Sigmoid colon (tissue), 7 donors: Measurements from ENCODE around the gene GOPC. TPM values are rescaled to one million over a fixed set of nuclear protein-coding genes. Genes with fewer than 3 reads are reported as not detected.

Experiments used
- DNase-seq: peaks from one replicate; pipeline ENCODE4 v3.0.0-alpha.2; 2019
- H3K27ac ChIP-seq, 4 donors: fragments of 200-600 bp; sonication (generic); one replicate each; pipeline ENCODE4 v1.5.1; 2016 to 2019; ENCODE audit warnings: mild to moderate bottlenecking in 1 of 4
- H3K27me3 ChIP-seq, 3 donors: fragments of 200-600 bp; sonication (generic); one replicate each; pipeline ENCODE4 v1.5.1; 2019; ENCODE audit warnings: mild to moderate bottlenecking in 1 of 3
- H3K36me3 ChIP-seq, 4 donors: fragments of 200-600 bp; sonication (generic); one replicate each; pipeline ENCODE4 v1.5.1; 2016 to 2019
- H3K4me1 ChIP-seq, 4 donors: fragments of 200-600 bp; sonication (generic); one replicate each; pipeline ENCODE4 v1.5.1; 2017 to 2019
- H3K4me3 ChIP-seq, 4 donors: fragments of 200-600 bp; sonication (generic); one replicate each; pipeline ENCODE4 v1.5.1; 2017 to 2019; ENCODE audit warnings: mild to moderate bottlenecking in 2 of 4, moderate library complexity in 1 of 4
- H3K9me3 ChIP-seq, 4 donors: fragments of 200-600 bp in 3 of 4; sonication (generic) in 3 of 4; one replicate each; pipeline versions ENCODE4 v1.5.1 to v1.6.1; 2013 to 2019
- EP300 ChIP-seq, 4 donors: sonication (generic); formaldehyde crosslinking; IDR thresholded peaks; one replicate each; pipeline ENCODE4 v1.6.1; 2017; ENCODE audit warnings: antibody characterized with exemption in 4 of 4
- POLR2A ChIP-seq, 2 donors: fragments of 450-650 bp; IDR thresholded peaks; one replicate each; pipeline ENCODE4 v1.6.1; 2016; ENCODE audit warnings: antibody characterized with exemption in 2 of 2, mild to moderate bottlenecking in 2 of 2, moderate library complexity in 2 of 2
- POLR2AphosphoS5 ChIP-seq, 4 donors: sonication (generic); formaldehyde crosslinking; IDR thresholded peaks; one replicate each; pipeline ENCODE4 v1.6.1; 2017; ENCODE audit warnings: antibody characterized with exemption in 4 of 4
- WGBS, 2 donors: extraction: QIAGEN DNeasy Blood & Tissue Kit; methylation state at CpG; one replicate each; pipeline ENCODE4 v1.1.7; 2013; 5-methylcytosine and 5-hydroxymethylcytosine counted together
- intact Hi-C: fragments of 100-400 bp; cut with DNase I; formaldehyde crosslinking; loops from one replicate; pipeline ENCODE4 v1.15.1; 2023
- polyA plus RNA-seq, 3 donors: library from polyadenylated mRNA; stranded (reverse); fragments of 200-250 nt; gene quantifications; one replicate each; pipeline ENCODE4 v1.2.3, GENCODE V29; 2013
- total RNA-seq, 4 donors: library from RNA; depleted of rRNA; stranded (reverse); fragments of >200 nt; gene quantifications; one replicate each; pipeline ENCODE4 v1.1.0, GENCODE V29; 2016
- TF ChIP-seq, protein P1 (sequence below), 4 experiments: fragments of 450-650 bp in 3 of 4; fragments of 200-600 bp in 1 of 4; IDR thresholded peaks; one replicate each; pipeline ENCODE4 v1.5.1; 2016 to 2019; ENCODE audit warnings: antibody characterized with exemption in 4 of 4, mild to moderate bottlenecking in 3 of 4, moderate library complexity in 2 of 4
- donor health status: healthy with polysubstance abuse.
- donor health status: Bipolar disorder and iron deficiency.
- donor health status: healthy.

GOPC gene
- total and polyA plus RNA-seq, 7 donors = 14.8 to 28.1 (median 26.0) TPM

DNA sequence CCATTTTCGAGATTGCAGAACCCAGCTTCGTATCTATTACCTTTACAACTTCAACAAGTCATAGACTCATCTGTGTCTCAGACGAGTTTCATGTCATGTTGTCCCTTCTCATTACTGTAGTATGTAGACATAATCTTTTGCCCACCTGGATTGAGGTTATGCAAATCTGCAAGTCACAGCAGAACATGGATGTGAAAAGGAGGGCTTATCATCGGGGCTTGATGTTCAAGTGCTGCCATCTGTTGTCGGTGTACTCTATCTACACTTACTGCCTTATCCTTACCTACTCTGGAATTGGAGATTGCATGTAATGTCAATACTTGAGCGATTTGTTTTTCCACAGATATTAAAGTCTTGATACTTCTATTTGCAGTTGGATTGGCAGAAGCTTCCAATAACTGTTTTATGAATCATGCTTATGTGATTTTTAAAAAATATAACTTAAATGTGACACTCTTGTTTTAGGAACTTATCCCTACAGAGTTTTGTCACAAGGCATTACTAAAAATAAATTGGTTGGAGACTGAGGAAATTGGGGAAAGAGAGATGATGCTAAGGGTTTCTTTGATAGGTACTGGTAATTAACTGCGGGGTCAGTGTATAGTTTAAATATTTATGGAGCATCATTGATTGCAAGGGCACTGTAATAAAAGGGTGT is 3.0 kb upstream of the GOPC start:
- no peaks in the 10 kb centered on the region for H3K36me3 ChIP-seq
- DNase-seq = no peak
- no peaks in the 10 kb centered on the region for H3K9me3 ChIP-seq
- TF ChIP-seq, protein P1, sequence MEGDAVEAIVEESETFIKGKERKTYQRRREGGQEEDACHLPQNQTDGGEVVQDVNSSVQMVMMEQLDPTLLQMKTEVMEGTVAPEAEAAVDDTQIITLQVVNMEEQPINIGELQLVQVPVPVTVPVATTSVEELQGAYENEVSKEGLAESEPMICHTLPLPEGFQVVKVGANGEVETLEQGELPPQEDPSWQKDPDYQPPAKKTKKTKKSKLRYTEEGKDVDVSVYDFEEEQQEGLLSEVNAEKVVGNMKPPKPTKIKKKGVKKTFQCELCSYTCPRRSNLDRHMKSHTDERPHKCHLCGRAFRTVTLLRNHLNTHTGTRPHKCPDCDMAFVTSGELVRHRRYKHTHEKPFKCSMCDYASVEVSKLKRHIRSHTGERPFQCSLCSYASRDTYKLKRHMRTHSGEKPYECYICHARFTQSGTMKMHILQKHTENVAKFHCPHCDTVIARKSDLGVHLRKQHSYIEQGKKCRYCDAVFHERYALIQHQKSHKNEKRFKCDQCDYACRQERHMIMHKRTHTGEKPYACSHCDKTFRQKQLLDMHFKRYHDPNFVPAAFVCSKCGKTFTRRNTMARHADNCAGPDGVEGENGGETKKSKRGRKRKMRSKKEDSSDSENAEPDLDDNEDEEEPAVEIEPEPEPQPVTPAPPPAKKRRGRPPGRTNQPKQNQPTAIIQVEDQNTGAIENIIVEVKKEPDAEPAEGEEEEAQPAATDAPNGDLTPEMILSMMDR (IDR thresholded peaks at IDR 0.05) = peak; percentile 31 to 55 (median 42)
- no peak for TF ChIP-seq POLR2A (IDR thresholded peaks at IDR 0.05)
- no peak overlapping the region for H3K4me3 ChIP-seq
- H3K27me3 ChIP-seq = no peaks in the 10 kb centered on the region
- WGBS, 2 donors = 27 to 30% methylated on average over 7 of the region's 7 CpGs
- intact Hi-C loops = loop anchor here (5.0 to 10.0 kb wide), 2 partner anchors 120 to 258 kb away; partner anchors contain the start of gene DCBLD1
- H3K4me1 ChIP-seq = peaks cover 0 to 19% (median 13%) of the 10 kb centered on the region in 4 donors
- H3K27ac ChIP-seq = no peak overlapping the region

DNA sequence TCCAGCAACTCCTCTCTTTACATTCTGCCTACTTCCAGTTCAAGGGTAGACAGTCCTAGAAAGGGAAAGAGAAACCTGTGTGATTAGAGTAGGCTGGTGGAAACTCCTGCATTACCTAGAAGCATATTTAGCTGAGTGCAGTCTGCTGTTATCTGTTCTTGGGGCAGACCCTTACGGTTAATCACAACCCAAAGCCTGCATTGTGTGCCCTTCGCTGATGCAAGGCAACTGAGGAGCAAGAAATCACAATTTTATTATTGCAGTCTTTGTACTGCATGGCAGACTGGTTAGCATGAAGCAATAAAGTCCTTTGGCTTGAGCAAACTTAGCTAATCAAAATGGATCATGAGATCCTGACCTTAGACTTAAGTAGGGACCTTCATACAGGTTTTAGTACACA is 1.5 kb upstream of the GOPC start:
- no peak overlapping the region for H3K27ac ChIP-seq
- no peak for DNase-seq
- WGBS, 2 donors = 79 to 87% methylated on average over 2 of the region's 2 CpGs
- H3K36me3 ChIP-seq = no peaks in the 10 kb centered on the region
- intact Hi-C loops = loop anchor here (2.0 to 10.0 kb wide), 3 partner anchors 42 to 119 kb away; partner anchors contain the start of genes DCBLD1 and NUS1
- H3K4me3 ChIP-seq = no peak overlapping the region
- no peaks in the 10 kb centered on the region for H3K27me3 ChIP-seq
- H3K9me3 ChIP-seq = no peaks in the 10 kb centered on the region
- peaks cover 0 to 34% (median 25%) of the 10 kb centered on the region in 4 donors for H3K4me1 ChIP-seq
- no peak for TF ChIP-seq POLR2A (IDR thresholded peaks at IDR 0.05)
- TF ChIP-seq, protein P1 (IDR thresholded peaks at IDR 0.05) = no peak

DNA sequence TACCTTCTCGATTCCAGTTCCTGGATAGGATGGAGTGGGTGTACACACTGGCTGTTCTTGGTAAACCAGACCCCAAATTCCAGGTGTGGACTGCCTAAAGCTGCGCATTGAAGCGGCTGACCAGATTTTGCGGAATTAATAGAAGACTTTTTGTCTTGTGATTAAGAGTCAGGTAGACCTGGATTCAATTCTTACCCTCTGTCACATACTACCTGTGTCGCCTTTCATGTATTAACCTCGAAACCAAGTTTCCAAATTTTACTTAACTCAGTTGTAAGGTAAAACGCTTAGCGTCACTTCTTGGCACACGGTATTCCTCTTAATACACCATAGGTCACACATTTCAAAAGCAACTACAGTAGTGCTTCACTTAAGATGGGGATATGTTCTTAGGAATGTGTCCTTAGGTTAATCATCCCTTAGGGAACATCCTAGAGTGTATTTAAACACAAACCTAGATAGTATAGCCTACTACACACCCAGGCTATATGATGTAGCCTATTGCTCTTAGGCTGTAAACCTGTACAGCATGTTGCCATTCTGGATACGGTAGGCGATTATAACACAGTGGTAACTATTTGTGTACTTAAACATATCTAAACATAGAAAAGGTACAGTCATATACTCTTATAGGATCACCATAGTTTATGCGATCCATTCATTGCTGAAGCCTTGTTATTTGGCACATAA is 733 bp upstream of the GOPC start:
- intact Hi-C loops = loop anchor here (2.0 to 10.0 kb wide), 3 partner anchors 41 to 118 kb away; partner anchors contain the start of genes DCBLD1 and NUS1
- no peak for DNase-seq
- Histone ChIP-seq H3K27me3 (no peaks in the 10 kb centered on the region), H3K4me1 (peaks cover 0 to 35% (median 27%) of the 10 kb centered on the region in 4 donors), H3K36me3 (no peaks in the 10 kb centered on the region), H3K9me3 (no peaks in the 10 kb centered on the region), H3K4me3 (peak overlapping the region; percentile 78 to 99 (median 87)), H3K27ac (peak overlapping the region; percentile 80 to 91 (median 84))
- TF ChIP-seq, protein P1 (IDR thresholded peaks at IDR 0.05) = no peak
- no peak for TF ChIP-seq POLR2A (IDR thresholded peaks at IDR 0.05)
- no peak for TF ChIP-seq EP300 (IDR thresholded peaks at IDR 0.05)
- no peak for TF ChIP-seq POLR2AphosphoS5 (IDR thresholded peaks at IDR 0.05)
- WGBS, 2 donors = 28 to 45% methylated on average over 12 of the region's 12 CpGs

GRCh38 chr6:117601811-117602150 is 530 bp downstream of the GOPC start:
- Histone ChIP-seq H3K27me3 (no peaks in the 10 kb centered on the region), H3K27ac (peak overlapping the region; percentile 80 to 91 (median 84)), H3K36me3 (no peaks in the 10 kb centered on the region), H3K4me1 (peaks cover 0 to 35% (median 27%) of the 10 kb centered on the region in 4 donors), H3K9me3 (no peaks in the 10 kb centered on the region), H3K4me3 (peak overlapping the region; percentile 78 to 99 (median 87))
- intact Hi-C loops = loop anchor here (2.0 to 10.0 kb wide), 3 partner anchors 39 to 117 kb away; partner anchors contain the start of genes DCBLD1 and NUS1
- TF ChIP-seq EP300 (IDR thresholded peaks at IDR 0.05) (no peak), POLR2A (IDR thresholded peaks at IDR 0.05) (no peak), POLR2AphosphoS5 (IDR thresholded peaks at IDR 0.05) (no peak)
- TF ChIP-seq, protein P1 (IDR thresholded peaks at IDR 0.05) = no peak
- WGBS, 2 donors = 0 to 1% methylated on average over 12 of the region's 12 CpGs
- no peak for DNase-seq
